B cell (primary cell): ENCODE results near the gene MINDY2.

ENCODE experiments used
- EZH2 ChIP-seq: IDR thresholded peaks from 2 replicates; pipeline ENCODE4 v1.6.1; 2012; ENCODE audit warnings: borderline replicate concordance, low read depth, mild to moderate bottlenecking, moderate library complexity, low read length; ENCODE audit not compliant: insufficient read depth, poor library complexity, severe bottlenecking
- TF ChIP-seq, protein P1 (sequence below): fragments of 200-600 bp; IDR thresholded peaks from one replicate; pipeline ENCODE4 v1.8.0; 2022; ENCODE audit warnings: antibody characterized with exemption, mild to moderate bottlenecking

- no peak for TF ChIP-seq EZH2
- TF ChIP-seq, protein P1, sequence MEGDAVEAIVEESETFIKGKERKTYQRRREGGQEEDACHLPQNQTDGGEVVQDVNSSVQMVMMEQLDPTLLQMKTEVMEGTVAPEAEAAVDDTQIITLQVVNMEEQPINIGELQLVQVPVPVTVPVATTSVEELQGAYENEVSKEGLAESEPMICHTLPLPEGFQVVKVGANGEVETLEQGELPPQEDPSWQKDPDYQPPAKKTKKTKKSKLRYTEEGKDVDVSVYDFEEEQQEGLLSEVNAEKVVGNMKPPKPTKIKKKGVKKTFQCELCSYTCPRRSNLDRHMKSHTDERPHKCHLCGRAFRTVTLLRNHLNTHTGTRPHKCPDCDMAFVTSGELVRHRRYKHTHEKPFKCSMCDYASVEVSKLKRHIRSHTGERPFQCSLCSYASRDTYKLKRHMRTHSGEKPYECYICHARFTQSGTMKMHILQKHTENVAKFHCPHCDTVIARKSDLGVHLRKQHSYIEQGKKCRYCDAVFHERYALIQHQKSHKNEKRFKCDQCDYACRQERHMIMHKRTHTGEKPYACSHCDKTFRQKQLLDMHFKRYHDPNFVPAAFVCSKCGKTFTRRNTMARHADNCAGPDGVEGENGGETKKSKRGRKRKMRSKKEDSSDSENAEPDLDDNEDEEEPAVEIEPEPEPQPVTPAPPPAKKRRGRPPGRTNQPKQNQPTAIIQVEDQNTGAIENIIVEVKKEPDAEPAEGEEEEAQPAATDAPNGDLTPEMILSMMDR = no peak
These were observed 138.5 kb downstream of the MINDY2 start for GRCh38 chr15:58909616-58910015.
